ENCODE results near the gene UBTF. TPM values are rescaled to one million over a fixed set of nuclear protein-coding genes. Genes with fewer than 3 reads are reported as not detected.

UBTF gene
- total and polyA plus RNA-seq, 2 of the 4 experiments (the other 2 are of a cell fraction): 29.7 to 42.1 TPM

DNA sequence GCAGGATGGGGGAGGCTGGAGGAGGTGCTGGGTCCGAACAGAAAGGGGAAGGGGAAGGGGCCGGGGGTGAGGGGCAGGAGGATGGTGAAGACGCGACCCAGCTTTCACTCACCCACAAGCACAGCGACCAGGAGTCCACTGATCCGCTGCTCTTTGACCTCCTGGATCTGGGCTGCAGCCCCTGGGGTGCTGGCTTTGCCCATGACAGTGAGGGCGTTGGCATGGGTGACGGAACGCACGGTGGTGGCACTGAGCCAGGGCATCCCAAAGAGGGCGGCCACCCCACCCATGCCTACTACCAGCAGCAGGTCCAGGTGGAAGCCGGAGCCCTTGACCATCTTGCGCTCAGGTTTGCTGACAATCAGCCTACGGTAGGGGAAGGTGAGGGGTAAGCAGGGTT is 33.5 kb upstream of the UBTF start:
- no peak overlapping the region for H2AFZ ChIP-seq (replicated peaks; ENCODE audit: low read length, poor library complexity)
- no peaks in the 10 kb centered on the region for H3K4me1 ChIP-seq (ENCODE audit: control insufficient read depth, insufficient read depth, low read length)
- dilution Hi-C loops (cut with HindIII; ENCODE audit: low sequenced_read_pairs, unreplicated experiment): no loop called here
- no peak overlapping the region for H2BK120ac ChIP-seq (ENCODE audit: low read depth, low read length)
- no peak for ATAC-seq (ENCODE audit: low read depth)
- H3K9me1 ChIP-seq (ENCODE audit: insufficient read depth, low read length): no peaks in the 10 kb centered on the region
- H2BK20ac ChIP-seq (ENCODE audit: low read depth, low read length): no peak overlapping the region
- H4K8ac ChIP-seq (ENCODE audit: low read depth in 2 of 2, low read length in 2 of 2): no peak overlapping the region
- WGBS, 2 experiments (ENCODE audit: extremely low coverage in 2 of 2, insufficient read length in 1 of 2): 73% methylated on average over 3 of the region's 14 CpGs; no CpG with 5 or more reads in 1 of the 2 experiments
- H3K4ac ChIP-seq (ENCODE audit: low read depth, low read length): no peak overlapping the region
- CTCF ChIA-PET: no interaction called here
- H2BK5ac ChIP-seq (ENCODE audit: low read depth, low read length, poor library complexity, severe bottlenecking): no peak overlapping the region
- H3K14ac ChIP-seq (replicated peaks; ENCODE audit: low read depth, low read length): no peak overlapping the region
- H4K20me1 ChIP-seq (ENCODE audit: insufficient read depth, low read length): no peaks in the 10 kb centered on the region
- H3K79me1 ChIP-seq (ENCODE audit: low read depth in 1 of 2, low read length in 2 of 2): no peaks in the 10 kb centered on the region
- H2BK15ac ChIP-seq (ENCODE audit: low read depth, low read length): no peak overlapping the region
- no peak overlapping the region for H3K4me3 ChIP-seq (ENCODE audit: insufficient read depth, low read depth, low read length)
- no peak overlapping the region for H3K18ac ChIP-seq (ENCODE audit: low read depth, low read length)
- H3K23ac ChIP-seq (ENCODE audit: low read depth, low read length): no peak overlapping the region
- H3K4me2 ChIP-seq (ENCODE audit: low read depth, low read length): no peak overlapping the region
- no peak overlapping the region for H2AK9ac ChIP-seq (replicated peaks; ENCODE audit: low read depth, low read length, poor library complexity)
- no TSS peak for BruUV-seq (replicated peaks)
- no peak for TF ChIP-seq BHLHE40 (IDR thresholded peaks at IDR 0.05; ENCODE audit: low read depth, low read length)
- POLR2A ChIA-PET (ENCODE audit: unreplicated experiment): no interaction called here
- intact Hi-C loops (cut with micrococcal nuclease): no loop called here
- no peak overlapping the region for H3K9ac ChIP-seq (ENCODE audit: low read depth, low read length)
- no peaks in the 10 kb centered on the region for H3K36me3 ChIP-seq (ENCODE audit: control insufficient read depth, insufficient read depth, low read length)
- in situ Hi-C loops (cut with MboI; ENCODE audit: low sequenced_read_pairs): no loop called here
- H4K91ac ChIP-seq (ENCODE audit: insufficient read depth, low read depth, low read length): no peak overlapping the region
- peaks cover 52% of the 10 kb centered on the region for H3K27me3 ChIP-seq (ENCODE audit: control insufficient read depth, insufficient read depth, low read length)
- no peak overlapping the region for H2AK5ac ChIP-seq (ENCODE audit: low read depth, low read length)
- no peaks in the 10 kb centered on the region for H3K9me3 ChIP-seq (ENCODE audit: control insufficient read depth, insufficient read depth, low read length)
- DNase-seq: no peak
- H4K5ac ChIP-seq (ENCODE audit: low read depth, low read length): no peak overlapping the region
- no peak overlapping the region for H3K27ac ChIP-seq (ENCODE audit: insufficient read depth, low read length)
- no peak overlapping the region for H3K56ac ChIP-seq (ENCODE audit: extremely low read depth, insufficient read depth, low read length)

All from IMR-90 (cell line).